Panc1 (cell line): ENCODE measurements around the gene C1orf167. TPM values are rescaled to one million over a fixed set of nuclear protein-coding genes. Genes with fewer than 3 reads are reported as not detected.

Experiments used
- ATAC-seq: fragments of 200-7000 bp; cut with Tn5 transposase; 2 replicates; pipeline ENCODE4 v1.9.1; 2020; ENCODE audit warnings: mild to moderate bottlenecking, moderate library complexity
- BruUV-seq: library from RNA; stranded (reverse); fragments of 400-500 nt; replicated peaks from 2 replicates; lab custom pipeline; 2021; lab: Mats Ljungman, UMichigan
- CTCF ChIA-PET: fragments of 300-600 bp; sonication (Branson Sonifier 250); formaldehyde crosslinking; loops from one replicate; lab custom pipeline; 2022; ENCODE audit warnings: antibody characterized with exemption; lab: Charles Lee
- POLR2A ChIA-PET: fragments of 300-600 bp; sonication (Branson Sonifier 250); formaldehyde crosslinking; loops from one replicate; lab custom pipeline; 2022; ENCODE audit warnings: antibody characterized with exemption; lab: Charles Lee
- DNase-seq: peaks from one replicate; pipeline ENCODE4 v3.0.0-alpha.2; 2010; ENCODE audit warnings: low read depth, low spot score
- H3K27ac ChIP-seq: 2 replicates; pipeline ENCODE4 v1.5.1; 2011; ENCODE audit warnings: mild to moderate bottlenecking, low read length, inconsistent platforms
- H3K27me3 ChIP-seq: fragments of 200-500 bp; sonication (Bioruptor generic); 2 replicates; pipeline ENCODE4 v1.6.0; 2014; ENCODE audit warnings: low read length, inconsistent platforms; ENCODE audit not compliant: control insufficient read depth, insufficient read depth
- H3K36me3 ChIP-seq: fragments of 200-500 bp; sonication (Bioruptor generic); 2 replicates; pipeline ENCODE4 v1.5.1; 2014; ENCODE audit warnings: inconsistent platforms, mild to moderate bottlenecking, low read length, moderate library complexity; ENCODE audit not compliant: control insufficient read depth, insufficient read depth
- H3K4me1 ChIP-seq: 2 replicates; pipeline ENCODE4 v1.5.1; 2011; ENCODE audit warnings: inconsistent platforms, mild to moderate bottlenecking, low read length, moderate library complexity; ENCODE audit not compliant: control insufficient read depth, insufficient read depth
- H3K4me3 ChIP-seq, 2 experiments: 2 replicates each; pipeline ENCODE4 v1.5.1; 2011 to 2012; ENCODE audit warnings: low read depth in 2 of 2, low read length in 2 of 2, mild to moderate bottlenecking in 2 of 2, inconsistent platforms in 1 of 2, moderate library complexity in 1 of 2
- H3K9me3 ChIP-seq: fragments of 200-500 bp; sonication (Bioruptor generic); 2 replicates; pipeline ENCODE4 v1.5.1; 2014; ENCODE audit warnings: low read depth, mild to moderate bottlenecking, inconsistent platforms, low read length, moderate library complexity; ENCODE audit not compliant: control insufficient read depth, insufficient read depth
- CTCF ChIP-seq: fragments of 450-650 bp; IDR thresholded peaks from 2 replicates; pipeline ENCODE4 v1.5.1; 2017; ENCODE audit warnings: mild to moderate bottlenecking
- POLR2AphosphoS5 ChIP-seq: IDR thresholded peaks from 2 replicates; pipeline ENCODE4 v1.6.1; 2012; ENCODE audit warnings: mild to moderate bottlenecking, low read depth, low read length, moderate library complexity
- SIN3A ChIP-seq: IDR thresholded peaks from 2 replicates; pipeline ENCODE4 v1.6.1; 2012; ENCODE audit warnings: low read depth, mild to moderate bottlenecking, low read length, moderate library complexity, borderline replicate concordance; ENCODE audit not compliant: insufficient read depth
- in situ Hi-C: cut with HindIII; loops from 2 replicates; pipeline ENCODE4 v1.10.0; 2016; ENCODE audit warnings: low sequenced_read_pairs, low pct_unique_long_range_greater_than_20kb
- intact Hi-C: fragments of 100-400 bp; cut with micrococcal nuclease; formaldehyde crosslinking; loops from one replicate; pipeline ENCODE4 v1.10.0; 2022; ENCODE audit not compliant: unreplicated experiment
- total RNA-seq: library from RNA; stranded (reverse); gene quantifications from one replicate; pipeline ENCODE4 v1.2.1, GENCODE V29; 2021; ENCODE audit not compliant: unreplicated experiment

C1orf167 gene
- total RNA-seq, 1 experiment from 2014 or later, result not detected

GRCh38 chr1:11804666-11805421, 42.9 kb downstream of the C1orf167 start:
- BruUV-seq, result no TSS peak
- H3K4me1 ChIP-seq, result peaks cover 41% of the 10 kb centered on the region
- intact Hi-C loops, result no loop called here

GRCh38 chr1:11805422-11806306, 43.7 kb downstream of the C1orf167 start, which contains the start of the genes CLCN6 and MTHFR:
CLCN6 (plus strand) TSS chr1:11806191; CDS start chr1:11806263, 72 bp downstream.
MTHFR (minus strand) TSS chr1:11805964; CDS start chr1:11803116, 2,848 bp downstream.
- no TSS peak for BruUV-seq
- TF ChIP-seq SIN3A (peak; percentile 93; the same call in 1 of the 2 replicates), POLR2AphosphoS5 (peak; percentile 84), CTCF (no peak)
- peaks cover 3% of the 10 kb centered on the region for H3K36me3 ChIP-seq
- H3K9me3 ChIP-seq, result no peaks in the 10 kb centered on the region
- H3K4me1 ChIP-seq, result peaks cover 41% of the 10 kb centered on the region
- peak; percentile 94 for ATAC-seq
- ChIA-PET CTCF (no interaction called here), POLR2A (interaction anchor here (0.7 to 1.9 kb wide), 3 partner anchors 14 to 104 kb away, joined by 3 to 9 read pairs (median 7); no protein-coding TSS in a partner anchor)
- peak; percentile 92 for DNase-seq
- no peaks in the 10 kb centered on the region for H3K27me3 ChIP-seq
- in situ Hi-C loops (no loop called here), intact Hi-C loops (no loop called here)
- H3K4me3 ChIP-seq, result peak within 1 kb of the TSS; percentile 74 to 93
- H3K27ac ChIP-seq, result peak within 1 kb of the TSS; percentile 97

More at GRCh38 chr1:11804666-11805421, 42.9 kb downstream of the C1orf167 start:
- Histone ChIP-seq H3K27me3 (no peaks in the 10 kb centered on the region), H3K36me3 (peaks cover 3% of the 10 kb centered on the region), H3K4me3 (peak overlapping the region; percentile 74 to 93), H3K9me3 (no peaks in the 10 kb centered on the region), H3K27ac (peak overlapping the region; percentile 94)
- no peak for TF ChIP-seq CTCF
- no peak for TF ChIP-seq POLR2AphosphoS5
- no peak for TF ChIP-seq SIN3A
- POLR2A ChIA-PET, result interaction anchor here (1.0 kb wide), 1 partner anchor 103 kb away, joined by 5 read pairs; no protein-coding TSS in a partner anchor
- DNase-seq, result no peak
- CTCF ChIA-PET, result no interaction called here
- ATAC-seq, result no peak
- in situ Hi-C loops, result no loop called here
